Astrocyte of the hippocampus (primary cell): Measurements from ENCODE around the gene MARCKSL1.
"Not testable (repeated sequence)": the region's sequence is repeated elsewhere in the genome, so short reads cannot be mapped to it uniquely, and the experiment has no call there.

Experiments used
- DNase-seq: peaks from one replicate; pipeline ENCODE4 v3.0.0; 2011; ENCODE audit warnings: low read depth, low spot score

The MARCKSL1 gene

DNA sequence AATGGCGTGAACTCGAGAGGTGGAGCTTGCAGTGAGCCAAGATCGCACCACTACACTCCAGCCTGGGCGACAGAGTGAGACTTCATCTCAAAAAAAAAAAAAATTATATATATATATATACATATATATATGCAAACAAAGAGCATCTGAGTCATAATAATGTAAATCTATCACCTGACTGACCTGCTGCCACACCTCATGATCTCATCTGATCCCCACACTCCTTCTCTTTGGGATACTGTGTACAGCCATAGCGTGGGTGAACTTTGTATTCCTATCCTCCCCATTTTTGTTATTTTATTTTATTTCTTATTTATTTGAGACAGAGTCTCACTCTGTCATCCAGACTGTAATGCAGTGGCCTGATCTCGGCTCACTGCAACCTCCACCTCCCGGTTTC, 46.8 kb downstream of the MARCKSL1 start:
- DNase-seq: no peak

DNA sequence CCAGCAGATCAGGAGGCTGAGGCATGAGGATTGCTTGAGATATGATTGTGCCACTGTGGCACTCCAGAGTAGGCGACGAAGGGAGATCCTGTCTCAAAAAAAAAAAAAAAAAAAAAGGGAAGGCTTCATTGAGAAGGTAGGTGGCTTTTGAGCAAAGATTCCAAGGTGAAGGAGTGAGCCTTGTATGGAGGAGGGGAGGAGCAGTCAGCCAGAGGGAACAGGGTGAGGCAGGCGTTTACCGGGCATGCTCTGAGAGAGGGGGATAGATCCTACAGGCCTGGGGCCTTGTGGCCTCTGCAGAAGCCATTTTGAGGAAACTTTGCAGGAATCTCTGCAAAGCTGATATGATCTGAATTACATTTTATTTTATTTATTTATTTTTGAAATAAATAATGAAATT, 49.3 kb downstream of the MARCKSL1 start:
- no peak for DNase-seq

DNA sequence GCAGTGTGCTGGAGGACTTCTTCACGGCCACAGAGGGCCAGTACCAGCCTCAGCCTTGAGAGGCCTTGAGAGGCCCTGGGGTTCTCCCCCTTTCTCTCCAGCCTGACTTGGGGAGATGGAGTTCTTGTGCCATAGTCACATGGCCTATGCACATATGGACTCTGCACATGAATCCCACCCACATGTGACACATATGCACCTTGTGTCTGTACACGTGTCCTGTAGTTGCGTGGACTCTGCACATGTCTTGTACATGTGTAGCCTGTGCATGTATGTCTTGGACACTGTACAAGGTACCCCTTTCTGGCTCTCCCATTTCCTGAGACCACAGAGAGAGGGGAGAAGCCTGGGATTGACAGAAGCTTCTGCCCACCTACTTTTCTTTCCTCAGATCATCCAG, 50.4 kb downstream of the MARCKSL1 start:
- no peak for DNase-seq

DNA sequence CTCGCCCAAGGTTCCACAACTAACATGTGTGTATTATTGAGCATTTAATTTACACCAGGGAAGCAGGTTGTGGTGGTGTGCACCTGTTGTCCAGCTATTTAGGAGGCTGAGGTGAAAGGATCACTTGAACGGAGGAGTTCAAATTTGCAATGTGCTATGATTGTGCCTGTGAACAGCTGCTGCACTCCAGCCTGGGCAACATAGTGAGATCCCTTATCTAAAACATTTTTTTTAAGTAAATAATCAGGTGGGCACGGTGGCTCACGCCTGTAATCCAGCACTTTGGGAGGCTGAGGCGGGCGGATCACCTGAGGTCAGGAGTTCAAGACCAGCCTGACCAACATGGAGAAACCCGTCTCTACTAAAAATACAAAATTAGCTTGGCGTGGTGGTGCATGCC, 51.3 kb downstream of the MARCKSL1 start:
- not testable (repeated sequence) for DNase-seq
